Breast epithelium (tissue), 3 donors: Measurements from ENCODE around the gene CORO2B.

ENCODE experiments used
- POLR2A ChIP-seq: fragments of 450-650 bp; IDR thresholded peaks from one replicate; pipeline ENCODE4 v1.6.1; 2016; ENCODE audit warnings: antibody characterized with exemption, mild to moderate bottlenecking, moderate library complexity
- POLR2AphosphoS5 ChIP-seq, 3 donors: sonication (generic); formaldehyde crosslinking; IDR thresholded peaks; one replicate each; pipeline ENCODE4 v1.6.1; 2017; ENCODE audit warnings: antibody characterized with exemption in 3 of 3
- TF ChIP-seq, protein P1 (sequence below), 3 donors: fragments of 450-650 bp; IDR thresholded peaks; one replicate each; pipeline ENCODE4 v1.5.1; 2016 to 2017; ENCODE audit warnings: antibody characterized with exemption in 3 of 3, mild to moderate bottlenecking in 3 of 3, moderate library complexity in 3 of 3

DNA sequence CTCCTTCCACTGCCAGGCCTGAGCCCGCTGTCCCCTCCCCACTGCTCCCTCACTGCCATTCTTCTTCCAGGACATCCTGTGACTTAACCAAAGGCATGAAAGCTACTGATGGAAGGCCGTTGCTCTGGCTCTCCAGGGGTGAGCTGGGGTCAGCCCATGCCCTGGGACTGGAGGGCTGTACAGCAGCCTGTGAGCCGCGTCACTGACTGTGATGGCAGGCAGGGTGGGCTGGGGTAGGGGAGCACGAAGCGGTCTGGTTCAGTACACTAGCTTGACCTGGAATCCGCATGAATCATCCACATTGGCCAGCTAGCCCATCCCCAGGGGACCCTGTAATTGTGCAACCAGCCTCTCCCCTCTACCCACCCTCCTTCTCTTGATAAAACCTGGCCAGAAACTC, 30.8 kb downstream of the CORO2B start:
- TF ChIP-seq POLR2AphosphoS5 (IDR thresholded peaks at IDR 0.05) (peak in 2 of 3 donors; percentile 72 to 79), POLR2A (no peak)
- TF ChIP-seq, protein P1, sequence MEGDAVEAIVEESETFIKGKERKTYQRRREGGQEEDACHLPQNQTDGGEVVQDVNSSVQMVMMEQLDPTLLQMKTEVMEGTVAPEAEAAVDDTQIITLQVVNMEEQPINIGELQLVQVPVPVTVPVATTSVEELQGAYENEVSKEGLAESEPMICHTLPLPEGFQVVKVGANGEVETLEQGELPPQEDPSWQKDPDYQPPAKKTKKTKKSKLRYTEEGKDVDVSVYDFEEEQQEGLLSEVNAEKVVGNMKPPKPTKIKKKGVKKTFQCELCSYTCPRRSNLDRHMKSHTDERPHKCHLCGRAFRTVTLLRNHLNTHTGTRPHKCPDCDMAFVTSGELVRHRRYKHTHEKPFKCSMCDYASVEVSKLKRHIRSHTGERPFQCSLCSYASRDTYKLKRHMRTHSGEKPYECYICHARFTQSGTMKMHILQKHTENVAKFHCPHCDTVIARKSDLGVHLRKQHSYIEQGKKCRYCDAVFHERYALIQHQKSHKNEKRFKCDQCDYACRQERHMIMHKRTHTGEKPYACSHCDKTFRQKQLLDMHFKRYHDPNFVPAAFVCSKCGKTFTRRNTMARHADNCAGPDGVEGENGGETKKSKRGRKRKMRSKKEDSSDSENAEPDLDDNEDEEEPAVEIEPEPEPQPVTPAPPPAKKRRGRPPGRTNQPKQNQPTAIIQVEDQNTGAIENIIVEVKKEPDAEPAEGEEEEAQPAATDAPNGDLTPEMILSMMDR (IDR thresholded peaks at IDR 0.05) = no peak
